CD4-positive, alpha-beta T cell treated with Interleukin-1 beta for 1 hour (primary cell): ENCODE data around the gene SYMPK.
A peak's percentile ranks its signal among the peaks of the same experiment; 100 is the strongest.
"Not testable (repeated sequence)": the region's sequence is repeated elsewhere in the genome, so short reads cannot be mapped to it uniquely, and the experiment has no call there.

Experiments used
- DNase-seq, 2 donors: peaks; one replicate each; pipeline ENCODE4 v3.0.0-alpha.2; 2020 to 2022

The SYMPK gene

GRCh38 chr19:45800070-45800553 lies 62.8 kb downstream of the SYMPK start:
- DNase-seq: no peak

GRCh38 chr19:45799541-45799940 lies 63.4 kb downstream of the SYMPK start:
- not testable (repeated sequence) for DNase-seq

- peak; percentile 56 to 71 for DNase-seq
Measured at GRCh38 chr19:45798995-45799517, 63.9 kb downstream of the SYMPK start.

GRCh38 chr19:45794627-45795026 lies 68.3 kb downstream of the SYMPK start:
- no peak for DNase-seq

- DNase-seq: no peak
Measured at GRCh38 chr19:45793876-45794275, 69.1 kb downstream of the SYMPK start.

- DNase-seq: no peak
Measured at GRCh38 chr19:45793178-45793564, 69.8 kb downstream of the SYMPK start.

GRCh38 chr19:45792470-45793177 lies 70.3 kb downstream of the SYMPK start, which contains the start of gene DMWD:
Gene DMWD, minus strand, starts transcription at chr19:45792845. Its CDS starts 89 bp downstream, at chr19:45792756.
- DNase-seq: peak; percentile 99 to 100

GRCh38 chr19:45791744-45792469 lies 71.0 kb downstream of the SYMPK start:
- peak in 1 of 2 donors; percentile 18 for DNase-seq

- peak; percentile 55 to 57 for DNase-seq
Measured at GRCh38 chr19:45790942-45791341, 72.0 kb downstream of the SYMPK start.

- no peak for DNase-seq
Measured at GRCh38 chr19:45789035-45789786, 73.7 kb downstream of the SYMPK start.

- DNase-seq: no peak
Measured at GRCh38 chr19:45786533-45786894, 76.4 kb downstream of the SYMPK start.

GRCh38 chr19:45785781-45786532 lies 77.0 kb downstream of the SYMPK start:
- DNase-seq: no peak

- no peak for DNase-seq
Measured at GRCh38 chr19:45785097-45785496, 77.8 kb downstream of the SYMPK start.

- DNase-seq: no peak
Measured at GRCh38 chr19:45784096-45784495, 78.9 kb downstream of the SYMPK start.

- no peak for DNase-seq
Measured at GRCh38 chr19:45782820-45783785, 79.8 kb downstream of the SYMPK start.

- DNase-seq: no peak
Measured at GRCh38 chr19:45782162-45782691, 80.7 kb downstream of the SYMPK start, which contains the start of gene DMPK. Gene DMPK, minus strand, starts transcription at chr19:45782490. Its CDS starts 138 bp downstream, at chr19:45782352.

- DNase-seq: no peak
Measured at GRCh38 chr19:45781214-45782161, 81.5 kb downstream of the SYMPK start.

- DNase-seq: no peak
Measured at GRCh38 chr19:45780448-45781213, 82.3 kb downstream of the SYMPK start.

GRCh38 chr19:45780146-45780447 lies 82.8 kb downstream of the SYMPK start:
- DNase-seq: no peak
